Measurements from ENCODE around the gene KCNH2.
"Not testable (repeated sequence)": the region's sequence is repeated elsewhere in the genome, so short reads cannot be mapped to it uniquely, and the experiment has no call there.

KCNH2 gene

GRCh38 chr7:150978126-150978789 is at the start of gene KCNH2:
TSS of gene KCNH2 (minus strand) at chr7:150978321. CDS start at chr7:150977913, 408 bp downstream.
- DNase-seq (ENCODE audit: low spot score), result peak; percentile 14

GRCh38 chr7:151027728-151028130 is 49.6 kb upstream of the KCNH2 start:
- DNase-seq (ENCODE audit: low spot score), result not testable (repeated sequence)

- not testable (repeated sequence) for DNase-seq (ENCODE audit: low spot score)
Measured at GRCh38 chr7:151026771-151027727, 48.9 kb upstream of the KCNH2 start.

- no peak for DNase-seq (ENCODE audit: low spot score)
Measured at GRCh38 chr7:151025924-151026671, 48.0 kb upstream of the KCNH2 start.

- no peak for DNase-seq (ENCODE audit: low spot score)
Measured at GRCh38 chr7:151024435-151025056, 46.4 kb upstream of the KCNH2 start, which contains the start of gene ATG9B. TSS of gene ATG9B (minus strand) at chr7:151024494. CDS start at chr7:151024423, 71 bp downstream.

- DNase-seq (ENCODE audit: low spot score), result no peak
Measured at GRCh38 chr7:151023232-151023631, 45.1 kb upstream of the KCNH2 start.

- DNase-seq (ENCODE audit: low spot score), result no peak
Measured at GRCh38 chr7:151020231-151020630, 42.1 kb upstream of the KCNH2 start.

GRCh38 chr7:151019130-151019447 is 41.0 kb upstream of the KCNH2 start:
- no peak for DNase-seq (ENCODE audit: low spot score)

- peak; percentile 26 for DNase-seq (ENCODE audit: low spot score)
Measured at GRCh38 chr7:151018421-151019129, 40.5 kb upstream of the KCNH2 start.

GRCh38 chr7:151017953-151018420 is 39.9 kb upstream of the KCNH2 start:
- peak; percentile 81 for DNase-seq (ENCODE audit: low spot score)

- DNase-seq (ENCODE audit: low spot score), result no peak
Measured at GRCh38 chr7:151017370-151017952, 39.3 kb upstream of the KCNH2 start.

GRCh38 chr7:151016942-151017341 is 38.8 kb upstream of the KCNH2 start:
- no peak for DNase-seq (ENCODE audit: low spot score)

- DNase-seq (ENCODE audit: low spot score), result no peak
Measured at GRCh38 chr7:151016505-151016904, 38.4 kb upstream of the KCNH2 start.

GRCh38 chr7:151015967-151016366 is 37.8 kb upstream of the KCNH2 start:
- DNase-seq (ENCODE audit: low spot score), result no peak

GRCh38 chr7:151014950-151015349 is 36.8 kb upstream of the KCNH2 start:
- DNase-seq (ENCODE audit: low spot score), result peak; percentile 57

- peak; percentile 93 for DNase-seq (ENCODE audit: low spot score)
Measured at GRCh38 chr7:151013733-151014497, 35.8 kb upstream of the KCNH2 start.

GRCh38 chr7:151013356-151013732 is 35.2 kb upstream of the KCNH2 start:
- no peak for DNase-seq (ENCODE audit: low spot score)

GRCh38 chr7:151012911-151013347 is 34.8 kb upstream of the KCNH2 start:
- peak; percentile 19 for DNase-seq (ENCODE audit: low spot score)

GRCh38 chr7:151012031-151012692 is 34.0 kb upstream of the KCNH2 start:
- DNase-seq (ENCODE audit: low spot score), result no peak
